CD4-positive, alpha-beta T cell (primary cell): ENCODE data around the gene ATP2A3. TPM values are rescaled to one million over a fixed set of nuclear protein-coding genes. Genes with fewer than 3 reads are reported as not detected.

Experiments used
- ATAC-seq: fragments of 200-7000 bp; cut with Tn5 transposase; one replicate; pipeline ENCODE4 v1.10.0; 2022; ENCODE audit warnings: mild to moderate bottlenecking; ENCODE audit not compliant: poor library complexity
- CTCF ChIA-PET: fragments of 350-600 bp; sonication (Branson Sonifier 250); formaldehyde crosslinking; loops from one replicate; lab custom pipeline; 2021; ENCODE audit warnings: antibody characterized with exemption, inconsistent platforms; lab: Charles Lee
- POLR2A ChIA-PET: fragments of 350-600 bp; sonication (Branson Sonifier 250); formaldehyde crosslinking; loops from one replicate; lab custom pipeline; 2021; ENCODE audit warnings: antibody characterized with exemption, inconsistent platforms; lab: Charles Lee
- DNase-seq, 14 experiments: peaks; one replicate each; pipeline ENCODE4 v3.0.0-alpha.2; 2013 to 2020; ENCODE audit warnings: mixed read lengths in 2 of 14
- H3K27ac ChIP-seq, 2 donors: one replicate each; pipeline versions ENCODE4 v1.5.1 to v1.7.0; 2013; ENCODE audit warnings: low read length in 2 of 2, low read depth in 1 of 2, mild to moderate bottlenecking in 1 of 2
- H3K27me3 ChIP-seq, 2 experiments: 1 replicate in 1 of 2; 2 replicates in 1 of 2; pipeline versions ENCODE4 v1.6.1 to v1.7.0; 2013; ENCODE audit warnings: low read length in 2 of 2, control low read depth in 1 of 2, mild to moderate bottlenecking in 1 of 2, moderate library complexity in 1 of 2; ENCODE audit not compliant: insufficient read depth in 2 of 2, control insufficient read depth in 1 of 2
- H3K36me3 ChIP-seq: one replicate; pipeline ENCODE4 v1.6.1; 2013; ENCODE audit warnings: low read length, control low read depth; ENCODE audit not compliant: insufficient read depth
- H3K4me1 ChIP-seq: one replicate; pipeline ENCODE4 v1.6.1; 2013; ENCODE audit warnings: low read length, control low read depth; ENCODE audit not compliant: insufficient read depth
- H3K4me3 ChIP-seq: one replicate; pipeline ENCODE4 v1.5.1; 2013; ENCODE audit warnings: mild to moderate bottlenecking, low read length, moderate library complexity
- H3K9me3 ChIP-seq, 2 experiments: 1 replicate in 1 of 2; 2 replicates in 1 of 2; pipeline versions ENCODE4 v1.6.1 to v1.7.0; 2013; ENCODE audit warnings: low read length in 2 of 2, mild to moderate bottlenecking in 2 of 2, control low read depth in 1 of 2, moderate library complexity in 1 of 2; ENCODE audit not compliant: control insufficient read depth in 1 of 2, insufficient read depth in 1 of 2
- H3K27ac Mint-ChIP-seq: one replicate; pipeline ENCODE4 v1.8.0; 2020; ENCODE audit warnings: mixed read lengths
- H3K27me3 Mint-ChIP-seq: one replicate; pipeline ENCODE4 v1.8.0; 2021; ENCODE audit warnings: mixed read lengths
- H3K36me3 Mint-ChIP-seq: one replicate; pipeline ENCODE4 v1.8.0; 2021; ENCODE audit warnings: low read depth, mixed read lengths
- H3K4me1 Mint-ChIP-seq: one replicate; pipeline ENCODE4 v1.8.0; 2021; ENCODE audit warnings: low read depth, mixed read lengths
- H3K4me3 Mint-ChIP-seq: one replicate; pipeline ENCODE4 v1.8.0; 2020; ENCODE audit warnings: mild to moderate bottlenecking, mixed read lengths
- H3K9me3 Mint-ChIP-seq: one replicate; pipeline ENCODE4 v1.8.0; 2020; ENCODE audit warnings: mixed read lengths
- intact Hi-C, 2 experiments: fragments of 100-400 bp; cut with DNase I in 1 of 2; cut with micrococcal nuclease in 1 of 2; formaldehyde crosslinking; loops; one replicate each; pipeline versions ENCODE4 v1.15.1 to v1.9.0; 2023 to 2025; cut with DNase I, micrococcal nuclease
- total RNA-seq, 174 experiments: library from RNA in 2 of 174; stranded (reverse) in 2 of 174; gene quantifications; one replicate each; pipeline ENCODE4 v1.2.3 and lab custom pipeline; 2021 to 2026
- TF ChIP-seq, protein P1 (sequence below): fragments of 200-600 bp; IDR thresholded peaks from one replicate; pipeline ENCODE4 v1.8.0; 2022; ENCODE audit warnings: antibody characterized with exemption, mild to moderate bottlenecking

Gene ATP2A3
- total RNA-seq, 2 experiments from 2014 or later = 197 to 199 TPM

GRCh38 chr17:3981455-3981854 is 17.2 kb upstream of the ATP2A3 start:
- Histone ChIP-seq H3K36me3 (no peaks in the 10 kb centered on the region), H3K27ac (no peak overlapping the region), H3K27me3 (no peaks in the 10 kb centered on the region), H3K4me1 (peaks cover 6% of the 10 kb centered on the region), H3K9me3 (no peaks in the 10 kb centered on the region), H3K4me3 (no peak overlapping the region)
- no peak for DNase-seq
- ChIA-PET CTCF (no interaction called here), POLR2A (interaction anchor here (0.6 kb wide), 1 partner anchor 30 kb away, joined by 3 read pairs; no protein-coding TSS in a partner anchor)
- Mint-ChIP-seq H3K27me3 (no peaks in the 10 kb centered on the region), H3K27ac (no peak overlapping the region), H3K4me1 (no peaks in the 10 kb centered on the region), H3K36me3 (no peaks in the 10 kb centered on the region), H3K4me3 (no peak overlapping the region), H3K9me3 (no peaks in the 10 kb centered on the region)
- TF ChIP-seq, protein P1, sequence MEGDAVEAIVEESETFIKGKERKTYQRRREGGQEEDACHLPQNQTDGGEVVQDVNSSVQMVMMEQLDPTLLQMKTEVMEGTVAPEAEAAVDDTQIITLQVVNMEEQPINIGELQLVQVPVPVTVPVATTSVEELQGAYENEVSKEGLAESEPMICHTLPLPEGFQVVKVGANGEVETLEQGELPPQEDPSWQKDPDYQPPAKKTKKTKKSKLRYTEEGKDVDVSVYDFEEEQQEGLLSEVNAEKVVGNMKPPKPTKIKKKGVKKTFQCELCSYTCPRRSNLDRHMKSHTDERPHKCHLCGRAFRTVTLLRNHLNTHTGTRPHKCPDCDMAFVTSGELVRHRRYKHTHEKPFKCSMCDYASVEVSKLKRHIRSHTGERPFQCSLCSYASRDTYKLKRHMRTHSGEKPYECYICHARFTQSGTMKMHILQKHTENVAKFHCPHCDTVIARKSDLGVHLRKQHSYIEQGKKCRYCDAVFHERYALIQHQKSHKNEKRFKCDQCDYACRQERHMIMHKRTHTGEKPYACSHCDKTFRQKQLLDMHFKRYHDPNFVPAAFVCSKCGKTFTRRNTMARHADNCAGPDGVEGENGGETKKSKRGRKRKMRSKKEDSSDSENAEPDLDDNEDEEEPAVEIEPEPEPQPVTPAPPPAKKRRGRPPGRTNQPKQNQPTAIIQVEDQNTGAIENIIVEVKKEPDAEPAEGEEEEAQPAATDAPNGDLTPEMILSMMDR = no peak
- intact Hi-C loops = no loop called here
- ATAC-seq = no peak

DNA sequence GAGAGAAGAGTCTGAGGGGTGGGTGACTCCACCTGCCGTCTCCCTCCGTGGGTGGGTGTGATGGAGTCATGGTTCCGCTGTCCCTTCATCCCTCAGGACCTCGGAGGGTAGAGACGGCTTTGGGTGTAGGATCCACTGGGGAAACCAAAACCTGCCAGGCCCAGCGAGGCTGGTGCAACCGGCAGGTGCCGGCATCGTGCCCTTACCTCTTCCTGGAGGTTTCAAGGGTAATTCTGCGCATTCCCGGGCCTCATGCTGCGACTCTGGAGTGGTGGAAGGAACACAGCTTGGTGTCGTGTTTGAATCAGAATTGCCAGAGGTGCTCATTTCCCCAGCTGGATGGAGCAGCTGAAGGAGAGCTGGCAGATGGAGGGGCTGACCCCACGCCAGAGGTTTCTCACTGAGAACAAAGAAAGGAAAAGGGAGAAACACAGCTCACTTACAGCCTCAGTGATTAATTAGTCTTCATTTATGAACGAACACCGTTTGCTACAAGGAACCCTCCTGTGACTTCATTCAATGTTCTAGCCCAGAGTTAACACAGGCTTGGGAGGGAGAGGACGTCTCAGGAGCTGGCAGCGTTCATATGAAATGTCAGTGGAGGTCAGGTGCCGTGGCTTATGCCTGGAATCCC is 16.3 kb upstream of the ATP2A3 start:
- intact Hi-C loops = no loop called here
- no peaks in the 10 kb centered on the region for H3K27me3 ChIP-seq
- H3K36me3 Mint-ChIP-seq = no peaks in the 10 kb centered on the region
- DNase-seq = no peak
- no peaks in the 10 kb centered on the region for H3K36me3 ChIP-seq
- no peak overlapping the region for H3K27ac Mint-ChIP-seq
- ChIA-PET CTCF (no interaction called here), POLR2A (no interaction called here)
- H3K9me3 Mint-ChIP-seq = no peaks in the 10 kb centered on the region
- no peak overlapping the region for H3K4me3 ChIP-seq
- H3K27ac ChIP-seq = no peak overlapping the region
- TF ChIP-seq, protein P1 = no peak
- no peaks in the 10 kb centered on the region for H3K9me3 ChIP-seq
- no peaks in the 10 kb centered on the region for H3K4me1 Mint-ChIP-seq
- ATAC-seq = no peak
- no peak overlapping the region for H3K4me3 Mint-ChIP-seq
- peaks cover 6% of the 10 kb centered on the region for H3K4me1 ChIP-seq
- H3K27me3 Mint-ChIP-seq = no peaks in the 10 kb centered on the region

DNA sequence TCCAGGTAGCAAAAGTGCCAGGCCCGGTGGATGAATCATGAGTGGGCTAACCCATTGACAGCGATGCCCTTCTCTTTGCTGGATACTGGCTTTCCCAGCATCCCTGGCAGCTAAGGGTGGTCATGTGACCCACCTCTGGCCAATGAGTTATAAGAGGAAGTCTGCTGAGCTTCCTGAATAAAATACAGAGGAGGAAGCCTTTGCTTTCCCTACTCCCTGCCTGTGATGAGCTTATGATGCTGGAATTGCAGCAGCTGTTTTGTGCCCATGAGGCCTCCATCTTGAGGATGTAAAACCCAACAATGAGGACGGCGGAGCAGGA is 15.0 kb upstream of the ATP2A3 start:
- ChIA-PET POLR2A (interaction anchor here (1.0 to 1.7 kb wide), 2 partner anchors 14 to 16 kb away, joined by 3 to 4 read pairs; no protein-coding TSS in a partner anchor), CTCF (no interaction called here)
- H3K4me1 ChIP-seq = peaks cover 9% of the 10 kb centered on the region
- no peak overlapping the region for H3K27ac Mint-ChIP-seq
- no peak for DNase-seq
- H3K27me3 Mint-ChIP-seq = no peaks in the 10 kb centered on the region
- ATAC-seq = no peak
- peaks cover 6% of the 10 kb centered on the region for H3K4me1 Mint-ChIP-seq
- no peak overlapping the region for H3K4me3 Mint-ChIP-seq
- H3K36me3 ChIP-seq = no peaks in the 10 kb centered on the region
- H3K4me3 ChIP-seq = no peak overlapping the region
- TF ChIP-seq, protein P1 = no peak
- H3K27ac ChIP-seq = no peak overlapping the region
- intact Hi-C loops = no loop called here
- peaks cover 0 to 11% of the 10 kb centered on the region in 2 experiments for H3K9me3 ChIP-seq
- H3K27me3 ChIP-seq = no peaks in the 10 kb centered on the region
- no peaks in the 10 kb centered on the region for H3K36me3 Mint-ChIP-seq
- no peaks in the 10 kb centered on the region for H3K9me3 Mint-ChIP-seq
